ENCODE measurements around the gene SOX13.

The SOX13 gene

DNA sequence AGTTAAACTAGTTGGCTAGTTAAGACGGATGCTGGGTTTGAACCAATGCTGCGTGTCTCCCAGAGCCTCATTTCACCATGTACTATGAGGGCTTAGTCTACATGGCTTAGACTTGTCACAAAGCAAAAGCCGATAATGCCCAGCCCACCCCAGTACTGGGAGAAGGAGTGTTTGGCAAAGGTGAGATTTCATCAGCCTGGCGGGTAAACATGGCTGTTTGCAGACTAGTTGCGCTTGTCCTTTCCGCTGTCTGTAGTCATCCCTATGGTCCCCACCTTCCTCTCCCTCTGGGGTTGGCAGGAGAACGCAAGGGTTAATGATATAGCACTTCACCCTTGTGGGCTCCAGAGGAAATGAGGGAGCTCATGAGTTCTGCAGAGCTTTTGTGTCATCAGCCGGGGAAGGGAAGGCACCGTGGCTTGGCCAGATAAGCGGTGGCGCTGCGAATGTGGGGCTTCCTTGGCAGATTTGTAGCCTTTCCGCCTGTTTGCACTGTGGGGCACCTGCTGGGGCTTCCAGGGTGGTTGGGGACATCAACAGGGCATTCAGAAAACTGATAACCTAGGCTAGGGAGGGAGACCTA is 29.2 kb downstream of the SOX13 start:
- TF ChIP-seq, protein P1, sequence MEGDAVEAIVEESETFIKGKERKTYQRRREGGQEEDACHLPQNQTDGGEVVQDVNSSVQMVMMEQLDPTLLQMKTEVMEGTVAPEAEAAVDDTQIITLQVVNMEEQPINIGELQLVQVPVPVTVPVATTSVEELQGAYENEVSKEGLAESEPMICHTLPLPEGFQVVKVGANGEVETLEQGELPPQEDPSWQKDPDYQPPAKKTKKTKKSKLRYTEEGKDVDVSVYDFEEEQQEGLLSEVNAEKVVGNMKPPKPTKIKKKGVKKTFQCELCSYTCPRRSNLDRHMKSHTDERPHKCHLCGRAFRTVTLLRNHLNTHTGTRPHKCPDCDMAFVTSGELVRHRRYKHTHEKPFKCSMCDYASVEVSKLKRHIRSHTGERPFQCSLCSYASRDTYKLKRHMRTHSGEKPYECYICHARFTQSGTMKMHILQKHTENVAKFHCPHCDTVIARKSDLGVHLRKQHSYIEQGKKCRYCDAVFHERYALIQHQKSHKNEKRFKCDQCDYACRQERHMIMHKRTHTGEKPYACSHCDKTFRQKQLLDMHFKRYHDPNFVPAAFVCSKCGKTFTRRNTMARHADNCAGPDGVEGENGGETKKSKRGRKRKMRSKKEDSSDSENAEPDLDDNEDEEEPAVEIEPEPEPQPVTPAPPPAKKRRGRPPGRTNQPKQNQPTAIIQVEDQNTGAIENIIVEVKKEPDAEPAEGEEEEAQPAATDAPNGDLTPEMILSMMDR (conservative IDR thresholded peaks at IDR 0.05; ENCODE audit: low read length): no peak
- DNase-seq (ENCODE audit: low read depth): no peak
- no peak overlapping the region for H3K4me3 ChIP-seq (ENCODE audit: low read length)

GRCh38 chr1:204102739-204103430 is 30.0 kb downstream of the SOX13 start:
- TF ChIP-seq, protein P1 (conservative IDR thresholded peaks at IDR 0.05; ENCODE audit: low read length): no peak
- no peak overlapping the region for H3K4me3 ChIP-seq (ENCODE audit: low read length)
- DNase-seq (ENCODE audit: low read depth): no peak

GRCh38 chr1:204103431-204103741 is 30.5 kb downstream of the SOX13 start:
- TF ChIP-seq, protein P1 (conservative IDR thresholded peaks at IDR 0.05; ENCODE audit: low read length): no peak
- DNase-seq (ENCODE audit: low read depth): peak; percentile 21
- no peak overlapping the region for H3K4me3 ChIP-seq (ENCODE audit: low read length)

DNA sequence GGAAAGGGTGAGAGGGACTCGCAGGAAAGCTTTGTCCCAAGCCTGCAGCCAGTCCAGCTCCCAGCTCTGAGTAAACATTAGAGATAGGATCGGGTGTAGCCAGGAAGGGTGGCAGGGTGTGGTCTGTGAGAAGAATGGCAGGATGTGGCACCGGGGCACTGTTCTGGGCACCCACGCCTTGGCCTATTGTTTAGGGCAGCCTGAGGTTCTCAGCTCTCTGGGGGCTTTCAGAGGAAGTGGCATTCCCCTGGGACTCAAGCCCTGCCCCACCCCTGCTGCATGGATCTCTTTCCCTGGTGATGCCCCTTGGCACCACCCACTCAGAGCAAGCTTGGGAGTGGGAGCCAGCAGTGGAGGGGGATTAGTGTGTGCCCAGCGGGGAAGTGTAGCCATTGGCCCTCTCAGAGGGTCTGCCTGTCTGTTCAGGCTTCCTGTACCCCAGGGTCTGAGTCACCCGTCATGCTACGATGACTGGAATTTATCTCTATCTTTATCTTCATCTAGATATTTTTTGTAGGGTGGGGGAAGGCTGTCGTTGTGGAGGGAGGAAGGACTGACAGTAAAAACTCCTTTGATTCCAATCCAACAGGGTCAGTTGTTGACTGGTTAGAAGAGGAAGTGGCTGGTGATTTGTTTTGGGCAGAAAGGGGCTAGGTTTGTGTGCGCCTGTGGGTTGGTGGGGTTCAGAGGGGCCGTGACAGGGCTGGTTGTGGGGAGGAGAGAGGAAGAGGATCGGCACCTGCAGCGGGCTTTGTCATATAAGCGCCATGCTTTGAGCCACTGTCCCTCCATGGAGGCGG is 31.6 kb downstream of the SOX13 start:
- DNase-seq (ENCODE audit: low read depth): no peak
- no peak overlapping the region for H3K4me3 ChIP-seq (ENCODE audit: low read length)

GRCh38 chr1:204105131-204105515 is 32.2 kb downstream of the SOX13 start:
- DNase-seq (ENCODE audit: low read depth): no peak

More for the DNA sequence above, 31.6 kb downstream of the SOX13 start:
- TF ChIP-seq, protein P1 (conservative IDR thresholded peaks at IDR 0.05; ENCODE audit: low read length): no peak

GRCh38 chr1:204106825-204107224 is 33.9 kb downstream of the SOX13 start:
- no peak overlapping the region for H3K4me3 ChIP-seq (ENCODE audit: low read length)
- TF ChIP-seq, protein P1 (conservative IDR thresholded peaks at IDR 0.05; ENCODE audit: low read length): no peak
- no peak for DNase-seq (ENCODE audit: low read depth)

More at GRCh38 chr1:204105131-204105515, 32.2 kb downstream of the SOX13 start:
- no peak overlapping the region for H3K4me3 ChIP-seq (ENCODE audit: low read length)
- TF ChIP-seq, protein P1 (conservative IDR thresholded peaks at IDR 0.05; ENCODE audit: low read length): no peak

All from AG10803 (cell line).